ENCODE data around the gene WDR90.

DNA sequence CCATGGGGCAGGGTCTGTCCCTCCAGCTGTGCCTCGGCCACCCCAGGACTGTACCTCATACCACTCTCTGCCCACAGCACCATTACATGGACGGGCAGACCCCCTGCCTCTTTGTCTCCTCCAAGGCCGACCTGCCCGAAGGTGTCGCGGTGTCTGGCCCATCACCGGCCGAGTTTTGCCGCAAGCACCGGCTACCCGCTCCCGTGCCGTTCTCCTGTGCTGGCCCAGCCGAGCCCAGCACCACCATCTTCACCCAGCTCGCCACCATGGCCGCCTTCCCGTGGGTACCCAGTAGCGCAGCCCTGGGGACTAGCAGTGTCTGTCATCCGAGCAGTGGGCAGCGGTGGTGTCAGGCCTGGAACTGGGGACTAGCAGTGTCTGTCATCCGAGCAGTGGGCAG, 23.7 kb downstream of the WDR90 start:
- TF ChIP-seq, protein P1, sequence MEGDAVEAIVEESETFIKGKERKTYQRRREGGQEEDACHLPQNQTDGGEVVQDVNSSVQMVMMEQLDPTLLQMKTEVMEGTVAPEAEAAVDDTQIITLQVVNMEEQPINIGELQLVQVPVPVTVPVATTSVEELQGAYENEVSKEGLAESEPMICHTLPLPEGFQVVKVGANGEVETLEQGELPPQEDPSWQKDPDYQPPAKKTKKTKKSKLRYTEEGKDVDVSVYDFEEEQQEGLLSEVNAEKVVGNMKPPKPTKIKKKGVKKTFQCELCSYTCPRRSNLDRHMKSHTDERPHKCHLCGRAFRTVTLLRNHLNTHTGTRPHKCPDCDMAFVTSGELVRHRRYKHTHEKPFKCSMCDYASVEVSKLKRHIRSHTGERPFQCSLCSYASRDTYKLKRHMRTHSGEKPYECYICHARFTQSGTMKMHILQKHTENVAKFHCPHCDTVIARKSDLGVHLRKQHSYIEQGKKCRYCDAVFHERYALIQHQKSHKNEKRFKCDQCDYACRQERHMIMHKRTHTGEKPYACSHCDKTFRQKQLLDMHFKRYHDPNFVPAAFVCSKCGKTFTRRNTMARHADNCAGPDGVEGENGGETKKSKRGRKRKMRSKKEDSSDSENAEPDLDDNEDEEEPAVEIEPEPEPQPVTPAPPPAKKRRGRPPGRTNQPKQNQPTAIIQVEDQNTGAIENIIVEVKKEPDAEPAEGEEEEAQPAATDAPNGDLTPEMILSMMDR (IDR thresholded peaks at IDR 0.05; ENCODE audit: low read length), result no peak
- TF ChIP-seq EZH2 (IDR thresholded peaks at IDR 0.05; ENCODE audit: borderline replicate concordance, low read length), result no peak
